G401 (cell line): ENCODE results near the gene NEK5. TPM values are rescaled to one million over a fixed set of nuclear protein-coding genes. Genes with fewer than 3 reads are reported as not detected.
"Not testable (repeated sequence)": the region's sequence is repeated elsewhere in the genome, so short reads cannot be mapped to it uniquely, and the experiment has no call there.

ENCODE experiments used
- DNase-seq: peaks from one replicate; pipeline ENCODE4 v3.0.0-alpha.2; 2015; ENCODE audit warnings: low spot score
- in situ Hi-C: cut with HindIII; loops from 2 replicates; pipeline ENCODE4 v1.10.0; 2016; ENCODE audit warnings: low sequenced_read_pairs, mixed read lengths
- total RNA-seq: library from RNA; depleted of rRNA; stranded (reverse); fragments of >200 nt; shearing (Covaris generic); gene quantifications from 2 replicates; pipeline ENCODE4 v1.2.3, GENCODE V29; 2014

NEK5 gene
- total RNA-seq, 1 experiment from 2014 or later: not detected

DNA sequence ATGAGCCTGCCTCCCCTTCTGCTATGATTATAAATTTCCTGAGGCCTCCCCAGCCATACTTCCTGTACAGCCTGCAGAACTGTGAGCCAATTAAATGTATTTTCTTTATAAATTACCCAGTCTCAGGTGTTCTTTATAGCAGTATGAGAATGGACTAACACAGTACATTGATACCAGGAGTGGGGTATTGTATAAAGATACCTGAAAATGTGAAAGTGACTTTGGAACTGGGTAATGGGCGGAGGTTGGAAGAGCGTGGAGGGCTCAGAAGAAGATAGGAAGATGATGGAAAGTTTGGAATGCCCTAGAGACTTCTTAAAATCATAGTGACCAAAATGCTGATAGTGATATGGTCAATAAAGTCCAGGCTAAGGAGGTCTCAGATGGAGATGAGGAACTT lies 32.8 kb downstream of the NEK5 start:
- in situ Hi-C loops: no loop called here
- no peak for DNase-seq

DNA sequence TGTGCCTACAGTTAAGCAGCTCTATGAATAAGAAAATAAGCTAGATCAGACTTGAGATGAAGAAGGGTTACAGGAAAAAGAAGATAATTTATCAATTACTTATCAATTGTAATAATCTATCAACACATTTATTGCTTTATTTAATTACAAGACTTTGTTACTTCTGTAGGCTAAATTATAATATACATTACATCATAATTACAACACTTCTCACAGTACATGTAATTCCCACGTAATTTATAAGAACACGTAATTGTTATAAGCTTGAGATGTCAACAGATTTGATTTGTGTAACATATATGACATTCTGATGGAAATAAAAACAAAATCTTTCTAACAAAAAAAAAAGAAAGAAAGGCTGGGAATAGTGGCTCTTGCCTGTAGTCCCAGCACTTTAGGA lies 36.8 kb downstream of the NEK5 start:
- DNase-seq: no peak
- in situ Hi-C loops: no loop called here

DNA sequence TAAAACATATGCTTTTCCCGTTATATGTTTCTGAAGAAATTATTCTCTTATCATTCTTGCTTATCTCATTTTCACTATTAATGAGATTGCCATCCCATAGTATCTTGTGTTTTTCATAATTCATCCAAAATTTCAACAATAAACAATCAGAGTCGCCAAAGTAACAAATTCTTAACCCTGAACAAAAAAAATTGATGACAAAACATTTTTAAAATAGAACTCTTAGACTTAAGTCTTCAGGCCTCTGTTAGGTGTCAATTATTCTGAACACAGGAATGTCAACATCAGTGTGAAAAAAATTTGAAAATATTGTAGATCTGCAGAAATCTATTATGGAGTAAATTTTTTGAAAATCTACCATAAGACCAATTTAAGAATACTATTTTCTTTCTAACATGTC lies 37.4 kb downstream of the NEK5 start:
- no peak for DNase-seq
- in situ Hi-C loops: no loop called here

DNA sequence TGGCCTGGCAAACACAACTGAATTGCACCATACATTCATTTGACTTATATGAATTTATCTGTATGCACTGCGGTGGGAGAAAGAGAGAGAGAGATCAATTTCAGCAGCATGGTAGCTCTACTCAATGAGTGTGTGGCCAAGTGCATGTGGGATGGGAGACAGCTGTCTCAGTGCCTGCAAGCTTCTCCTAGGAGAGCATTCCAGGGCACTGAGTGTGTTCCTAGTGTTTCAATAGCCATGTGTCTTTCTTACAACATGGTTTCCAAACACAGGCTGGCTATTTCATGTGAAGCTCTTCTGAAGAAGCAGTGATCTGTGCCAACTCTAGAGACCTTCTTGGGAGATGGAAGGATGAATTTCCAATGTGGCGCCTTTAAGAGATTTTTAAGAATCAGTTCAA lies 43.5 kb downstream of the NEK5 start:
- no peak for DNase-seq
- in situ Hi-C loops: no loop called here

DNA sequence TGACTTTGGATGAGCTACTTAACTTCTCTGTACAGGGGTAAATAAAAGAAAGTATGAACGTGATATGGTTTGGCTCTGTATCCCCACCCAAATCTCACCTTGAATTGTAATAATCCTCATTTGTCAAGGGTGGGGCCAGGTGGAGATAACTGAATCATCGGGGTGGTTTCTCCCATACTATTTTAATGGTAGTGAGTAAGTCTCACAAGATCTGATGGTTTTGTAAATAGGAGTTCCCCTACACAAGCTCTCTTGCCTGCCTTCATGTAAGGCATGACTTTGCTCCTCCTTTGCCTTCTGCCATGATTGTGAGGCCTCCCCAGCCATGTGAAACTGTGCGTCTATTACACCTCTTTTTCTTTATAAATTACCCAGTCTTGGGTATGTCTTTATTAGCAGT lies 43.9 kb downstream of the NEK5 start:
- DNase-seq, in situ Hi-C loops: not testable (repeated sequence)

DNA sequence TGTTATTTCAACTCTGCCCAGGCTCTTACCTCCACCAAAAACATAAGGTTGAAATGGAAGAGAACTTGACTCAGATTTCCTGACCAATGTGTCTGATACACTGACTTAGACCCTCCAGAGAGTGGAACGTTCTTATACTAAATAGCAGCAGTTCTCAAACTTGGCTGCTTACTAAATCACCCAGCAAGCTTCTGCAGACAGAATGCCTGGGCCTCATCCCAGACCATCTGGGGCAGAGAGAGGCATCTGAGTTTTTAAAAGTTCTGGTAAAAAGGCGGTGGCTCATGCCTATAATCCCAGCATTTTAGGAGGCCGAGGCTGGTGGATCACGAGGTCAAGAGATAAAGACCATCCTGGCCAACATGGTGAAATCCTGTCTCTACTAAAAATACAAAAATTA lies 46.3 kb downstream of the NEK5 start:
- no peak for DNase-seq
- in situ Hi-C loops: no loop called here

DNA sequence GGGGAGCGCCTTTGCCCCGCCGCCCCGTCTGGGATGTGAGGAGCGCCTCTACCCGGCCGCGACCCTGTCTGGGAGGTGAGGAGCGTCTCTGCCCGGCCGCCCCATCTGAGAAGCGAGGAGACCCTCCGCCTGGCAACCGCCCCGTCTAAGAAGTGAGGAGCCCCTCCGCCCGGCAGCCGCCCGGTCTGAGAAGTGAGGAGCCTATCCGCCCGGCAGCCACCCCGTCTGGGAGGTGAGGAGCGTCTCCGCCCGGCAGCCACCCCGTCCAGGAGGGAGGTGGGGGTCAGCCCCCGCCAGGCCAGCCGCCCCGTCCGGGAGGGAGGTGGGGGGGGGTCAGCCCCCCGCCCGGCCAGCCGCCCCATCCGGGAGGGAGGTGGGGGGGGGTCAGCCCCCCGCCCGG lies 49.0 kb downstream of the NEK5 start:
- DNase-seq, in situ Hi-C loops: not testable (repeated sequence)

DNA sequence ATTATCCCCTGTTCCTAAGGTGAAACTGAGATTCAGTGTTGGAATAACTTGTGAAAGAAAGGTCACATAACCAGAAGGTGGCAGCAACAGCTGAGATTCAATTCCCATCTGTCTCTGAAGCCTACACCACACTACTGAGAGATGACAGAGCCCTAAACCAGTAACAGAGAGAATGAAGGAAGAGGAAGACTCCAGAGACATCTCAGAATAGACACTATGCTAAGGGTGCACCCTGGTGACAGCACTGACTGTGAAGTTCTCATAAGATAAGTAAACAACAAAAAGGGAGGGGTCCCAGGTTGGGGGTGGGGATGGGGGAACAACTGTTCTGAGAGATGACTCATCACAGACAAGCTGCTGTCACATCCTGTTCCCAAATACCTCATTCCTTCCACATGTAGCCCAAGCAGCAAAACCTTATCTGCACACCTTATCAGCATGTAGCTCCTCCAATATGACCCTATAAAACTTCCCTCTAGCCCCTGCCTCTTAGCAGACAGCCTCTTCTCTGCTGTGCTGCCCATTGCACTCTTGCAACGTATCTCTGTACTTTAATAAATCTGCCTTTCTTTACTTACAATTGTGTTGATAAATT lies 57.8 kb downstream of the NEK5 start:
- in situ Hi-C loops: no loop called here

DNA sequence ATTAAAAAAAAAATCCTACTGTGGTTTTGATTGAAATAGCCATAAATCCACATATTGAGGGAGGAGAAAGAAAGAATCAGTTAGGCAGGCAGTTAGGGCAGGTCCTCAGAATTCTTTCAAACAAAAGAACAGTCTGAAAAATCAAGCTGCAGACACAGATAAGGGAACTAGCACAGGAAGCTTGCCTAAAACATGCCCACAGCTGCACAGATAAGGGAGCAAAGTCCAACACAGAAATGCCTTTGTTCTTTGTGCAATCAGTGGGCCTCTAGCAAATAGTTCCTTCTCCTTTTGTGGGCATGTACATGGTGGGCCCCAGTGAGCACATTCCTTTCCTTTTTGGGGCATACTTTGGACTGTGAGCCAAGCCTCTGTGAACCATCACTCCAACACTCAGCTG lies 61.6 kb downstream of the NEK5 start:
- in situ Hi-C loops: no loop called here
- DNase-seq: no peak

More for the DNA sequence above, 57.8 kb downstream of the NEK5 start:
- DNase-seq: no peak

DNA sequence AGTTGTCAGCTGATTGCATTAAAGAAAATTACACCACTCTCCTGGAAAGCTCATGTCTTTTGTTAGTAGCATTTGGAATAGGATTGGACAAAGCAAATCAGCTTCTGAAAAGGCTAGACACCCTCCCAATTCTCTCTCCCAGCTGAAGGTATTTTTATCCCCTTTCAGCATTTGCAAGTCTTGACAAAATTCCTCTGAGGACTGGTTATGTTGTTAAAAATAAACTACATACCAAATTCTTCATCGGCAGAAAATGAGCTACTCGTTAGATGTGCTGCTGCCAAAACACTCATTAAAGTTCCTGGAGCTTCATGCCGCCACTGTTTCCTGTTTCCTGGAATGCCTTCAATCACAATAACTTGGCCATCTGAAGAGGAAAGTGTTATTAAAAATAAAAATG lies 67.3 kb downstream of the NEK5 start:
- DNase-seq: no peak
- in situ Hi-C loops: no loop called here

DNA sequence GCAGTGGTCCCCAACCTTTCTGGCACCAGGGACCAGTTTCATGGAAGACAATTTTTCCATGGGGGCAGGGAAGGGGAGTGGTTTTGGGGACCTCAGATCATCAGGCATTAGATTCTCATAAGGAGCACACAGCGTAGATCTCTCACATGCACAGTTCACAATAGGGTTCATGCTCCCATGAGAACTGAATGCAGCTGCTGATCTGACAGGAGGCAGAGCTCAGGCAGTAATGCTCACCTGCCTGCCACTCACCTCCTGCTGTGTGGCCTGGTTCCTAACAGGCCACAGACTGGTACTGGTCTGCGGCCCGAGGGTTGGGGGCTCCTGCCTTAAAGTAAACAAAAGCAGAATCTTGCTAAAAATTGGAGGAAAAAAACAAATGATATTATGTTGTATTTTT lies 67.8 kb downstream of the NEK5 start:
- in situ Hi-C loops, DNase-seq: not testable (repeated sequence)

DNA sequence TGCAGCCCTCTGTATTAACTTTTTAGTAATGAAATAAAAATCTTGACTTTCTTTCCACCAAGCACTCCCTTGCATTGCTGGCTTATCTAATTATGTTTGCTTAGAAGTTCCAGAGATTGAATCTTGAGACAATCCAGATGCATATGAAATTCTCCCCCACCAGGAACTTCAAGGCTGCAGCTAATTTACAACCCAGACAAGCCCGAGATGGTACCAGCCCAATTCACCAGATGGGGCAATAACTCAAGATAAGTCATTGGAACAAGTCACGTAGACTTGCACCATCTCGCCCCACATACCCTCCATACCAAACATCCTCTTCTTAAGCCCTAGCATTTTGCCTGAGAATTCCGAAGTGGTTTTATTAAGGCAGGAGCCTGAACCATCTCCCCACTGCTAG lies 75.4 kb downstream of the NEK5 start:
- in situ Hi-C loops: no loop called here
- DNase-seq: no peak

DNA sequence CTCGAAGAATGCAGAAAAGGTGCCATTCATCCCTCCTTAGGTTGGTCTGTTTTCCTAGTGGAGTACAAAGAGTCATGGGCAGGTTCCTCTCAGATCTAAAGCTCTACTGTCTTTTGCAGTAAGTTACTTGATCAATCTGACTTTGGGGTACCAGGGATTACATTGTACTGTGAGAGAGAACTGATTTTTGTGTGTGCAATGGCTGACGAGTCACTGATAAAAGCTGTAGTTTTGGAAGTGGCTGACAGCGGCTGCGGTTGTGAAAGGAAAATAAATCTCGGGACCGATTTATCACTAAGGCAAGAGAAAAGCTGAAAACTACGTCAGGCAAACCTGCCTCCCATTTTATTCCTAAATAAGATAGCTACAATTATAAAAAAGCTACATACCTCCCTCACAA lies 77.5 kb downstream of the NEK5 start:
- no peak for DNase-seq
- in situ Hi-C loops: no loop called here

DNA sequence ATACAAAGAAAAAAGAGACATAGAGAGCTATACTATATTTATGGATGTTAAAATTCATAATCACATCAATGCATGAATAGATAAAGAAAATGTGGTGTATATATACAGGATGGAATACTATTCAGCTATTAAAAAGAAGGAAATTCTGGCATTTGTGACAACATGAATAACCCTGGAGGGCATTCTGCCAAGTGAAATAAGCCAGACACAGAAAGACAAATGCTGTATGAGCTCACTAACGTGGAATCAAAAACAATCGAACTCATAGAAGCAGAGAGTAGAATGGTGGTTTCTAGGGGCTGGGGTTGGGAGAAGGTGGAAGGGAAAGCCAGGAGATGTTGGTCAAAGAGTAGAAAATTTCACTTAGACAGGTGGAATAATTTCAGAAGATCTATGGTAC lies 80.4 kb downstream of the NEK5 start:
- in situ Hi-C loops: no loop called here
- no peak for DNase-seq

DNA sequence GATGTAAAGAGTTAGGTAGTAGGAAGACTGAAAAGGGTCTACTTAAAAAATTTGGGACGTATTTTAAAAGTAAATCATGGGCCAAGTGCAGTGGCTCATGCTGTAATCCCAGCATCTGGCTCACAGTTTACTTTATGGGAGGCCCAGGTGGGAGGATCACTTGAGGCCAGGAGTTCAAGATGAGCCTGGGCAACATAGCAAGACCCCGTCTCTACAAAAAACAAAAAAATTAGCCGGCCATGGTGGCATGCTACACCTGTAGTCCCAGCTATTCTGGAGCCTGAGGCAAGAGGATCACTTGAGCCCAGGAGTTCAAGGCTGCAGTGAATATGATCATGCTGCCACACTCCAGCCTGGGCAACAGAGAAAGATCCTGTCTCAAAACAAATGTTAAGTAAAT lies 81.4 kb downstream of the NEK5 start:
- DNase-seq: no peak
- in situ Hi-C loops: no loop called here

DNA sequence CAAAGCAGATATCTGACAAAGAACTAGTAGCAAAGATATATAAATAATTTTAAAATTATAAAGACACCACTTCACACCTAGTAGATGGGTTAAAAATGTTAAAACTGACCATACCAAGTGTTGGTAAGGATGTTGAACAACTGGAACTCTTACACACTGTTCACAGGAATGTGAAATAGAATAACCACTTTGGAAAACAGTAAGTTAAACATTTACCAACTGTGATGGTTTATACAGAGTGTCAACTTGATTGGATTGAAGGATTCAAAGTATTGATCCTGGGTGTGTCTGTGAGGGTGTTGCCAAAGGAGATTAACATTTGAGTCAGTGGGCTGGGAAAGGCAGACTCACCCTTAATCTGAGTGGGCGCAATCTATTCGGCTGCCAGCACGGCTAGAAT lies 85.2 kb downstream of the NEK5 start:
- DNase-seq: no peak
- in situ Hi-C loops: no loop called here

DNA sequence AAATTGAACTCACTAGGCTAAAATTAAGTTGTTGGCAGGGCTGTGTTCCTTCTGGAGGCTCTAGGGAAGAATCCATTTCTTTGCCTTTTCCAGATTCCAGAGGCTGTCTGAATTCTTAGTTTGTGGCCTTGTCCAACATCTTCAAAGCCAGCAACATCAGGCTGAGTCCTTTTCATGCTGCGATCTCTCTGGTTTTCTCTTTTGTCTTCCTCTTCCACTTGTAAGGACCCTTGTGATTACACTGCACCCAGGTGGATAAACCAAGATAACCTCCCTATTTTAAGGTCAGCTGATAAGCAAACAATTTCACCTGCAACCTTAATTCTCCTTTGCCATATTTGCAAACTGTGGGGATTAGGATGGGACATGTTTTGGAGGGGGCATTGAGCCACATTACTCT lies 92.8 kb downstream of the NEK5 start:
- DNase-seq: no peak
- in situ Hi-C loops: no loop called here

DNA sequence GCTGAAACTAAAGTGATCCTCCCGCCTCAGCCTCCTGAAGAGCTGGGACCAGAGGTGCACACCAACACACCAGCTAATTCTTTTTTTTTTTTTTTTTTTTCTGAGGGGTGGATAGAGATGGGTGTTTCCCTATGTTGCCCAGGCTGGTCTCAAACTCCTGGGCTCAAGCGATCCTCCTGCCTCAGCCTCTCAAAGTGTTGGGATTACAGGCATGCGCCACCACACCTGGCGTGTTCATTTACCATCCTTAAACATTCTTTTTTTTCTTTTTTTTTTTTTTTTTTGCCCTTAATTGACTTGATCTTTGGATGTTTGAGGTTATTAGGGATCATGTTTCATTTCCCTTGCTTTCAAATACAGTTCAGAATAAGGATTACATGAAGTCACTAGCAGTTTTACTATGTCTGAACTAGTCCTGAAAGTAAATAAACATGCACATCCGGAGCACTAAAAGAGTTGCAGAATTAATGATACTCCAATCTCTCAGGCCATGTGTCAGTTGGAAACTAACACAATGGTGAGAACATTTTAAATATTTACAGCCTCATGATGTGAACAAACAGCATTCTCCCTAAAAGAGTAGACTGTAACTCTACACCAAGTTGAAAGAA lies 94.2 kb downstream of the NEK5 start:
- in situ Hi-C loops: no loop called here

DNA sequence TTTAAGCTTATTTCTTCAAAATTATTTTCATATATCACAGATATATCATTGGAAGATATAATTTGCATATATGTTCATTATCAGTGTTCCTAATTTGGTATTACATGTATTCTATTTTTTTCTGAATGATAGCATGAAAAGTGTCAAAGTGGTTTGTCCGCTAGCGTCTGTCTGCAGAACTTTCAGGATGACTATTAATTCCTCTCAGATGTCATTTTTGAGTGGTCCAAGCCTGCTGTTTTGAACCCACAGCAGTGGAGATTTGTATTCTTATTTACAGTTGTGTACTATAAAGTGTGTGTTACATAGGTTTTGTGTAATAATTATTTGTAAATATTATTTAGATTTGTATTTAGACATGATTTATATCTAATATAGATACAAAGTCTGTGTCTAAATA lies 95.8 kb downstream of the NEK5 start:
- in situ Hi-C loops: no loop called here
- DNase-seq: no peak

More for the DNA sequence above, 94.2 kb downstream of the NEK5 start:
- DNase-seq: no peak

DNA sequence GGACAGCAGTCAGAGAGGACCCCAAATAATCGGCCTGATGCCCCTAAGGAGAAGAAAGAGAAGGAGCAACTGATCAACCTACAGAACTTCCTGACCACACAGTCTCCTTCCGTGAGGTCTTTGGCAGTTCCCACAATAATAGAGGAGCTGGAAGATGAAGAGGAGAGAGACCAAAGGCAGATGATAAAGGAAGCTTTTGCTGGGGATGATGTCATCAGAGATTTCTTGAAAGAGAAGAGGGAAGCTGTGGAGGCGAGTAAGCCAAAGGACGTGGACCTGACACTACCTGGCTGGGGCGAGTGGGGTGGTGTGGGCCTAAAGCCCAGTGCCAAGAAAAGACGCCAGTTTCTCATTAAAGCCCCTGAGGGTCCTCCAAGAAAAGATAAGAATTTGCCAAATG lies 98.5 kb downstream of the NEK5 start:
- in situ Hi-C loops, DNase-seq: not testable (repeated sequence)

DNA sequence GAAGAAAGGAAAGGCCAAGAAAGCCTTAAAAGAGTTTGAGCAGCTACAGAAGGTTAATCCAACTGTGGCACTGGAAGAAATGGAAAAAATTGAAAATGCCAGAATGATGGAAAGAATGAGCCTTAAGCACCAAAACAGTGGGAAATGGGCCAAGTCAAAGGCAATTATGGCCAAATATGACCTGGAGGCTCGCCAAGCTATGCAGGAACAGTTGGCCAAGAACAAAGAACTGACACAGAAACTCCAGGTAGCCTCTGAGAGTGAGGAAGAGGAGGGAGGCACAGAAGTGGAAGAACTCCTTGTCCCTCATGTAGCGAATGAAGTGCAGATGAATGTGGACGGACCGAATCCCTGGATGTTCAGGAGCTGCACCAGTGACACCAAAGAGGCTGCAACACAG lies 99.3 kb downstream of the NEK5 start:
- in situ Hi-C loops: no loop called here

More for the DNA sequence above, 99.3 kb downstream of the NEK5 start:
- DNase-seq: no peak
